Activated CD4-positive, CD25-positive, alpha-beta regulatory T cell treated with anti-CD3 and anti-CD28 coated beads, Interleukin-2, amount 50 U/mL, for 72 hours (primary cell): ENCODE data around the gene KLF15.

Experiments
- DNase-seq: peaks from one replicate; pipeline ENCODE4 v3.0.0; 2021

KLF15 gene

DNA sequence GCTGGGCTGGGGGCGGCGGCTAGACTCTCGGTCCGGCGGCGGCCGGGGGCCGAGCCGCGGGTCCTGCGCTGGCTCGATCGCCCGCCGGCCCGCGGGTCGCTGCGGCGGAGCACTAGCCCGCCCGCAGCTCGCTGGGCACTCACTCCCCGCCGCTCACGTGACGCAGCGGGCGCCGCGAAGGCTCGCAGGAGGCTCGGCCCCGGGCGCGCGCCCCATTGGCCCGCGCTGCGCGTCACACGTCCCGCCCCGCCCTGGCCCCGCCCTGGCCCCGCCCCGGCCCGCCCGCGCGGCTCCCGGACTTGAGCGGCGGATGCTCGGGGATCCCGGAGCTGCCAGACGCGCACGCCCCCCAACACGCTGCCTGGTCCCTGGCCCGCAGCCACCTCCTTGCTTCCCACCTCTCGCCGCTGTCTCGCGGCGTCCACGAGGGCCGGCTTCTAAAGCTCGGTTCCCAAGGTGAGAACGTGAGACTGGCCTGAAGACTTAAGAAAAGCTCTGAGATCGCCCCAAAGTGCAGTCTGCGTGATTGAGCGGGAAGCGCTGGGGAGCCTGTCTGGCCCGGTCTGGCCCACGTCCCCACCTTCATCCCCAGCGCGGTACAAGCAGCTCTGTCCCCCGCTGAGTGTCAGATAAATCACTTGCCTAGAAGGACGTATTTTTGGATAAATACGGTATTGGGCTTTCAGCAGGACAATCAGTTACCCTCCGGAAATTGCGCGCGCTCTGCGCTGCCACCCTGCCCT, at the start of gene KLF15:
TSS of gene KLF15 (minus strand) at position 114 of the 743 bp plus-strand sequence. CDS start 4,486 bp downstream, outside the sequence.
- DNase-seq: peak; percentile 71

- no peak for DNase-seq
Measured at GRCh38 chr3:126406389-126407296, 49.4 kb upstream of the KLF15 start.

DNA sequence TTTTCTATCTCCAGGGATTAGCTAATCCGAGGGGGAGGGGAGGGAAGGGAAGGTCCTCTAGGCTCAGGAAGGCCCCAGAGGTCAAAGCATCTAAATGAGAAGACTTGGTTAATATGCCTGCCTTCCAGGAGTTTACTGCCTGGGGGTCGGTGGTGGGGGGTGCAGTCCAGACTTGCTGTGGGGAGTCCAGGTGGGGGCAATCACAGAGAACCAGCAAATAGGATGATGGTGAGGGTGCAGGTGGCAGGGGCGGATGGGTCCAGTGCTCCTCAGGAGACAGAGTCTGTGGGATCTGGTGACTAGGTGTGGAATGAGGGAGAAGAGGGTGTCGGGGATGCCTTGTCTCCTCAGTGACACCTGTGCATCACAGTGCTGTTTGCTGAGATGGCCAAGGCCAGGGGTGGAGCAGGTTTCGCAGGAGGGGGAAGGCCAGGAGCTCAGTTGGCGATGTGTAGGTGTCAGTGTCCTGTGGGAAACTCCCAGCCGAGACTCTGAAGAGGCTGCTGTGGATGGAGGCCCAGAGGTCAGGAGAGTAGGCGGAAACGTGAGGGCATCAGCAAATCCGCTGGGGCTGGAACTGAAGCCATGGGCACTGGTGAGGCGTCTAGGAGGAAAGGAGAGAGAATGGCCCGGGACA, 45.6 kb upstream of the KLF15 start:
- no peak for DNase-seq

DNA sequence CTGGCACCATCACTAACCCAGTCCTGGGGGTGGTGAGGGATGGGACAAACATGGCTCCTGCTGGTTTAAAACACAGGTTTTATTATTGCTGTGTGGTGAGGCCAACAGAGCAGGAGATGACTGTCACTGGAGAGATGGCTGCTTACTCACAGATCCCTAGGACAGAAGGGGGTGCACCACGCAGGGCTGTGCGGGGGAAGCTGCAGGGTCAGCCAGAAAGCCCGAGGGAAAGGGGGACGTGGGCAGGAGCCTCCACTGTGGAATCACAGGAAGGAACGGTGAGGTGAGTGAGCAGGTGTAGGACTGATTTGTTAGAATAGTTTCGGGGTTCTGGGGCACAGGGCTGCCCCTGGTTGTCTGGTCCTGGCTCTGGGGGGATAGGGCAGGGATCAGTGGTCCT, 45.0 kb upstream of the KLF15 start:
- DNase-seq: no peak

GRCh38 chr3:126401611-126402160, 44.5 kb upstream of the KLF15 start:
- no peak for DNase-seq

DNA sequence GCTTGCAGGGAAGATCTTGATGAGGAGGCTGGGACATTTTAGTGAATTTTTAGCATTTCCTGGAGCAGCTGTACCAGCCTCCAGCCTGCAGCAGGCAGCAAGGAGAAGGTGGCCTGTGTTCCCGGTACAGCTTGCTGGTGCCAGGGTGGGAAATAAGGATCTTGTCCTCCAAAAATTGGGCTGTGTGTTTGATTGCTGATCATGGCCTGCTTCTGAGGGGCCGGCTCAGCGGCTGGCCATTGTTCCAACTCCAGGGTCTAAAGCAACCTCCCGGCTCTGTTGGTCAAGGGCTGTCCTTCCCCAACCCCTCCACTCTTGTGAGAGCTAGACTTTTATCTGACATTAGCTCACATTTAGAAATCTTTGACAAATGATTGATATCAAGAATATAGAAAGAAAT, 42.5 kb upstream of the KLF15 start:
- no peak for DNase-seq

DNA sequence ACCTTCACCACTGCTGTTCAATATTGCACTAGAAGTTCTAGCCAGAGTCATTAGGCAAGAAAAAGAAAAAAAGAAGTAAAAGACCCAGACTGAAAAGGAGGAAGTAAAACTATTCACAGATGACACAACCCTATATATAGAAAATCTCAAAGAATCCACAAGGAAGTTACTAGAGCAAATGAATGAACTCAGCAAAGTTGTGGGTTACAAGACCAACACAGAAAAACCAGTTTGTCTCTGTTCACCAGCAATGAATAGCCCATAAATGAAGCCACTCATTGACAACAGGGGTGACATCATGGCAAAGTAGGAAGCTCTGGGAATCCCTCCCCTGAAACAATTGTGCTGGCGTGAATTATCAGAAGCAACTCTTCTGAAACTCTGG, 42.1 kb upstream of the KLF15 start:
- no peak for DNase-seq

DNA sequence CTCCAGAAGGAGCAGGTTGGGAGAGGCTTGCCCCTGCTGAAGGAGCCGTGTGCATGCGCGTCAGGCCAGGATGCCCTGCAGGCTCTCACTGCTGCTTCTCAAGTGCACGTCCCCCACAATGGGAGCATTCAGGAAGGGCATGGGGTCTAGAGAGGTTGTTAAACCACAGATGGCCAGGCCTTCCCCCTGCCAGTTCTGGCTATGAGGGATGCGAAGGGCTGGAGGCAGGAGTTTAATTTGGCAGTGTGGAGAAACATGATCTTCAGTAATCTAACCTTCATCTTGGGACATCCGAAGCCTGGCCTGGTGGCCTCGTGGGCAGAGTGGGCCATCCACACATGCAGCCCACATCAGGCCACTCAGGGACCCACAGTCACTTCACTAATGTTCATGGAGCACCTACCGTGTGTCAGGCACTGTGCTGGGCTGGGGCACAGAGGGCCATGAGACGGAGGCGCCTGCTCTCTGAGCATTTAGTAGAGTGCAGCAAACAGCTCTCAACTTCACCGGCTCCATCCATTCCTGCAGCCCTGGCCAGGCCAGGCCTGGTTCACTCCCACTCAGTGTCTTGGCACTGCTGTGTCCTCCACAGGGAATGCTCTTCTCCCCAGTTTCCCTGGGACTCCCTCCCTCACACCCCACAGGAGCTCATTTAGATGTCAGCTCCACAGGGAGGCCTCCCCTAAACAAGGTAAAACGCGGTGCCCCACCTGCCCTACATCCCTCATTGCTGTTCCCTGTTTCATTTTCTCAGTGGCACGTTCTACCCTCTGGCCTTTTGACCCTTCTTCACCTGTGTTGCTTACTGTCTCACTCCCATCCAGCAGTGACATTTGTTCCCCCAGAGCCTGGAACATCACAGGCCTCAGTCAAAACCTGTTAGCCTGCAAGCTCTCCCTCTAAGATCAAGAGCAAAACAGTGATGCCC, 41.5 kb upstream of the KLF15 start:
- DNase-seq: no peak

DNA sequence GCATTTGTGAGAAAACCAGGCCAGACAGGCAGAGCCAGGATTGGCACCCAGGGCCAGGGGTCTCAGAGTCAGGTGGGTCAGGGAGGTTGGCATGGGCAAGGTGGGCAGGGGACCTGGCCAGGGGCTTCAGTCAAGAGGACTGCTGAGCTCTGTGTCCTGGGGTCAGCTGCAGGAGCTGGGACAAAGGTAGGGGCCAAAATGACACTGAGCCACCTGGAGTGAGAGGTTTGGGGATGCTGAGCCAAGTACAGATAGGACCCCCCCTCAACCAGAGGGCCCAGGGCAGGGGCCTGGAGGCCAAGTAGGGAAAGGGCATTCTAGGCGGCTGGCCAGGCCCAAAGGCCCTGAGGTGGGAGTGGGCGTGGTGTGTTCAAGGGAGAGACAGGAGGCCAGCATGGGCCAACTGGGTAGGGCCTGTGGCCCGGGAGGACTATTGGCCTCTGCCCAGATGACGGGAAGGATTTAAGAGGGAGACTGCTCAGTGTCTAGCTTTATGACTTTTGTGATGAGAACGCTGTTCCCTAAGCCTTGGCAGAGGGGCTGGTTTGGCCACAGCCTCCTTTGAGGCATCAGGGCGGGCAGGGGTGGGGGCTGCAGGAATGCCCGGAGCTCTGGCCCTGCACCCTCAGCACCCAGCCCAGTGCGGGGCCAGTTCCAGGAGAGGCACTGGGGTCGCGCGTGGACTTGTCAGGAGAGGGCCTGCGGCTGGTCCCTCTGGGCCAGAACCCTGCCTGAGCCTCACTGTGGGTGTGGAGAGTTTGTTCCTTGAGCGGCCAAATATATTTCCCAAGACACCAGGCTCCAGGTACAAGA, 40.6 kb upstream of the KLF15 start:
- DNase-seq: no peak

- DNase-seq: no peak
Measured at GRCh38 chr3:126396536-126396935, 39.3 kb upstream of the KLF15 start.

DNA sequence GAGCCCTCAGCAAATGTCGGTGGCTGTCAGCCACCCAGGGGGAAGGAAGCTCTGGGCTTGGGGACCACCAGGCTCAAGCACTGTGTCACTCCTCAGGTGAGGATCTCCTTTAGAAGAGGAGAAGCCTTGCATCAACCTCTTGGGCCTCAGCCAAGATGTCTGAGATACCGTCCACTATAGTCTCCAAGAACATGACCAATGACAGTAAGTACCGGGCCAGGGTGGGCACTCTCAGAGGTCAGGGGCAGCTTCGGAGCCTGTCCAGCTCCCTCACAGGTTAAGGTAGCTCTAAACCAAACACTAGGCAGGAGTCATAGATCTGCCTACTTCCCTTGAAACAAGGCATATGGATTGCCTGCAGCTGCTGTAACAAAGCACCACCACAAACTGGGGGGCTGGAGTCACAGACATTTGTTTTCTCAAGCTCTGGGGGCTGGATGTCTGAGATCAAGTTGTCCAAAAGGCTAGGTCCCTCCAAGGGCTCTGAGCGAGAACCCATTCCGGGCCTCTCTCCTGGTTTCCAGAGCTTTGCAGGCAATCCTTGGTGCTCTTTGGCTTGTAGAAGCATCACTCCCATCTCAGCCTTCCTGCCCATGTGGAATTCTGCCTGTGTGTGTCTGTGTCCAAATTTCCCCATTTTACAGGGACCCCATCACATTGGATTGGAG, 38.8 kb upstream of the KLF15 start:
- DNase-seq: no peak

GRCh38 chr3:126394977-126395321, 37.7 kb upstream of the KLF15 start:
- DNase-seq: no peak

- DNase-seq: no peak
Measured at GRCh38 chr3:126394179-126394976, 37.2 kb upstream of the KLF15 start, which contains the start of gene CFAP100. CFAP100 (plus strand) TSS chr3:126394909; CDS start chr3:126396001, 1,092 bp downstream.

- DNase-seq: no peak
Measured at GRCh38 chr3:126393563-126393962, 36.4 kb upstream of the KLF15 start.

DNA sequence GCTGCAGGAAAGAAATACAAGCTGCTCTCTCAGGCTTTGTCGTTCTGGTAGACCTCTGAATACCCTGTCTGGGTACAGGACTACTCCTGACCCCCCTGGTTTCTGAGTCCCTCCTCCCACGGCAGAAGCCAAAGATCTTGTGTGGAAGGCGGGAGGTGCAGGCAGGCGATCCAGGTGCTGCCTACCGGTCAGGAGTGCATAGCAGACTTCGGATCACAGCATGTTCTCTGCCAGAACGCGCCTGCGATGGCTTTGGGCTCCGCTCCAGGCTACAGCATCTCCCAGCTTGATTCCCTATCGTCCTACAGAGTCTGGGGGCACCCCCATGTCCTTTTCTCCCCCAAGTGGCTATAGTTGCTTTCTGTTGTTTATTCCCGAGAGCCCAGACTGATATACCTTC, 35.0 kb upstream of the KLF15 start:
- DNase-seq: no peak

DNA sequence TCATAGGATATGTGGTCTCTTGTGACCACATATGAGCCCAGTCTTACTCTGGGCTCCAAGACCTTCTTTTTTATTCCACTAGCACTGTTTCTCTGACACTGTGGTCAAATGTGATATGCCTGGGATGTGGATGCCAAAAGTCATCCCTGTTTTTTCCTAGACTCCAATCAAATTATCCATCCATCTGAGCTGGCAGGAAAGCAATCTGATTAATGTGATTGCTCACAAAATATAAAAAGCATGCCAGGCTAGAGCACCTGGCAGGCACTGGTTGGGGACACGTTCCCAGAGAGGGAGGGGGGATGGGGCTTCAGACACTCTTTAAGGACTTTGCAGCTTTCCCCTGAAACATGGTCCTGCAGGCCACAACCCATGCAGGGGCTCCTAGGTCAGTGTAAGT, 34.4 kb upstream of the KLF15 start:
- DNase-seq: no peak

- no peak for DNase-seq
Measured at GRCh38 chr3:126390751-126391150, 33.5 kb upstream of the KLF15 start.

DNA sequence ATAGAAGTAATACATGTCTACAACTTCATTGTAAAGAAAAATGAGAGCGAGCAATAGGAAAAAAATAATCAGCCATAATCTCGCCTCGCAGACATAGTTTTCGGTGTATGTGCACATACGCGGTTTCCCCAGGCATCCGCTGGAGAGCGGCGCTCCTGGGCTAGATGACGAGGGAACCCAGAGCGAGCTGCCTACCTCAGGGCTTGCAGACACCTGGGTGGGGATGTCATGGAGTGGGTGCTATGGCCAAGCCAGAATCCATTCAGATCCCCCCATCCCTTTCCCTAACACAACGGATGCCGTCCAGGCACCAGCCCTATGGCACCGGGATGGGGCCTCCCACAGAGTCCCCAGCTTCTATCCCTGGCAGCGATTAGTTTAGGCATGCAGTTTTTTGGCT, 33.0 kb upstream of the KLF15 start:
- no peak for DNase-seq

GRCh38 chr3:126389794-126390146, 32.6 kb upstream of the KLF15 start:
- no peak for DNase-seq
